HCT116 (cell line): Measurements from ENCODE around the gene GNAS. TPM values are rescaled to one million over a fixed set of nuclear protein-coding genes. Genes with fewer than 3 reads are reported as not detected.

Experiments used
- ATAC-seq: fragments of 200-7000 bp; cut with Tn5 transposase; 2 replicates; pipeline ENCODE4 v1.9.1; 2020; ENCODE audit warnings: mild to moderate bottlenecking, moderate library complexity
- BruUV-seq: library from RNA; stranded (reverse); fragments of 400-500 nt; replicated peaks from 2 replicates; lab custom pipeline; 2021; lab: Mats Ljungman, UMichigan
- CTCF ChIA-PET: fragments of 300-600 bp; sonication (Branson Sonifier 250); formaldehyde crosslinking; loops from one replicate; lab custom pipeline; 2021; ENCODE audit warnings: antibody characterized with exemption; lab: Charles Lee
- POLR2A ChIA-PET: fragments of 300-600, 350-600 bp; sonication (Branson Sonifier 250); formaldehyde crosslinking; loops from one replicate; lab custom pipeline; 2021; ENCODE audit warnings: antibody characterized with exemption; lab: Charles Lee
- RAD21 ChIA-PET, 2 experiments: fragments of 300-600 bp; sonication (Branson Sonifier 250); formaldehyde crosslinking; loops; one replicate each; lab custom pipeline; 2023; ENCODE audit warnings: low total read pairs in 2 of 2; ENCODE audit not compliant: uncharacterized antibody in 2 of 2, unreplicated experiment in 2 of 2, low non-redundant PET in 1 of 2; lab: Charles Lee
- DNase-seq: peaks from one replicate; pipeline ENCODE4 v3.0.0-alpha.2; 2010; ENCODE audit warnings: low read depth, low spot score
- H2AFZ ChIP-seq: fragments of 200-600 bp; shearing (Covaris generic), sonication (generic); 2 replicates; pipeline ENCODE4 v1.6.1; 2017; ENCODE audit warnings: low read depth, mixed run types, mixed read lengths, antibody characterized with exemption, low read length; ENCODE audit not compliant: poor library complexity, severe bottlenecking
- H3K27ac ChIP-seq: 2 replicates; pipeline ENCODE4 v1.5.1; 2012; ENCODE audit warnings: low read depth, low read length
- H3K27me3 ChIP-seq: fragments of 200-600 bp; sonication (generic); 2 replicates; pipeline ENCODE4 v1.6.1; 2016; ENCODE audit warnings: mixed run types, low read length, mixed read lengths; ENCODE audit not compliant: insufficient read depth
- H3K36me3 ChIP-seq, 2 experiments: fragments of 200-500 bp in 1 of 2; fragments of 200-600 bp in 1 of 2; sonication (Bioruptor generic) in 1 of 2; sonication (generic) in 1 of 2; 2 replicates each; pipeline versions ENCODE4 v1.5.1 to v1.6.1; 2014 to 2016; ENCODE audit warnings: low read length in 2 of 2, inconsistent platforms in 1 of 2, mixed read lengths in 1 of 2, mixed run types in 1 of 2; ENCODE audit not compliant: insufficient read depth in 2 of 2, control insufficient read depth in 1 of 2
- H3K4me1 ChIP-seq, 2 experiments: fragments of 200-600 bp in 1 of 2; sonication (generic) in 1 of 2; 2 replicates each; pipeline versions ENCODE4 v1.5.1 to v1.6.1; 2012 to 2017; ENCODE audit warnings: low read length in 2 of 2, inconsistent platforms in 1 of 2, mild to moderate bottlenecking in 1 of 2, mixed read lengths in 1 of 2, mixed run types in 1 of 2, moderate library complexity in 1 of 2; ENCODE audit not compliant: insufficient read depth in 2 of 2, control insufficient read depth in 1 of 2
- H3K4me2 ChIP-seq: fragments of 200-600 bp; sonication (generic); 2 replicates; pipeline ENCODE4 v1.6.1; 2017; ENCODE audit warnings: mixed run types, low read length, mixed read lengths
- H3K4me3 ChIP-seq, 2 experiments: fragments of 200-600 bp in 1 of 2; sonication (generic) in 1 of 2; replicated peaks in 1 of 2; 2 replicates each; pipeline ENCODE4 v1.5.1; 2011 to 2016; ENCODE audit warnings: low read length in 2 of 2, control low read depth in 1 of 2, low read depth in 1 of 2, mild to moderate bottlenecking in 1 of 2, mixed read lengths in 1 of 2, mixed run types in 1 of 2
- H3K79me2 ChIP-seq: fragments of 200-600 bp; sonication (generic); 2 replicates; pipeline ENCODE4 v1.6.1; 2017; ENCODE audit warnings: mild to moderate bottlenecking, mixed run types, low read length, moderate library complexity, mixed read lengths; ENCODE audit not compliant: insufficient read depth
- H3K9ac ChIP-seq: fragments of 200-600 bp; sonication (generic); 2 replicates; pipeline ENCODE4 v1.6.1; 2016; ENCODE audit warnings: low read length, mixed read lengths
- H3K9me2 ChIP-seq: fragments of 200-600 bp; sonication (generic), shearing (Covaris generic); 2 replicates; pipeline ENCODE4 v1.6.1; 2017; ENCODE audit warnings: mixed run types, mild to moderate bottlenecking, moderate library complexity; ENCODE audit not compliant: insufficient read depth
- H3K9me3 ChIP-seq, 2 experiments: fragments of 200-500 bp in 1 of 2; fragments of 200-600 bp in 1 of 2; sonication (Bioruptor generic) in 1 of 2; sonication (generic) in 1 of 2; 2 replicates each; pipeline ENCODE4 v1.6.1; 2014 to 2017; ENCODE audit warnings: low read length in 2 of 2, mixed read lengths in 2 of 2, inconsistent platforms in 1 of 2, low read depth in 1 of 2, mild to moderate bottlenecking in 1 of 2, mixed run types in 1 of 2, moderate library complexity in 1 of 2; ENCODE audit not compliant: control insufficient read depth in 1 of 2, insufficient read depth in 1 of 2
- H4K20me1 ChIP-seq: fragments of 200-600 bp; sonication (generic), shearing (Covaris generic); 2 replicates; pipeline ENCODE4 v1.6.1; 2017; ENCODE audit warnings: mixed run types, mild to moderate bottlenecking, moderate library complexity; ENCODE audit not compliant: insufficient read depth
- CBX3 ChIP-seq: IDR thresholded peaks from 2 replicates; pipeline ENCODE4 v1.6.1; 2012; ENCODE audit warnings: low read depth
- EGR1 ChIP-seq: IDR thresholded peaks from 2 replicates; pipeline ENCODE4 v1.6.1; 2012; ENCODE audit warnings: low read depth
- POLR2AphosphoS5 ChIP-seq: IDR thresholded peaks from 2 replicates; pipeline ENCODE4 v1.6.1; 2011; ENCODE audit warnings: mild to moderate bottlenecking, low read depth, low read length, moderate library complexity
- SP1 ChIP-seq: IDR thresholded peaks from 2 replicates; pipeline ENCODE4 v1.6.1; 2012; ENCODE audit warnings: low read depth
- SRF ChIP-seq: IDR thresholded peaks from 2 replicates; pipeline ENCODE4 v1.6.1; 2012; ENCODE audit warnings: low read depth
- YY1 ChIP-seq: IDR thresholded peaks from 2 replicates; pipeline ENCODE4 v1.6.1; 2011; ENCODE audit warnings: low read length, low read depth, moderate library complexity, mild to moderate bottlenecking; ENCODE audit not compliant: insufficient replicate concordance; ENCODE audit errors: extremely low read depth
- ZBTB33 ChIP-seq: IDR thresholded peaks from 2 replicates; pipeline ENCODE4 v1.6.1; 2011; ENCODE audit warnings: mild to moderate bottlenecking, low read length, moderate library complexity; ENCODE audit not compliant: insufficient replicate concordance; ENCODE audit errors: extremely low read depth
- ZFX ChIP-seq: fragments of 450-650 bp; IDR thresholded peaks from 2 replicates; pipeline ENCODE4 v1.6.1; 2017
- intact Hi-C: fragments of 100-400 bp; cut with micrococcal nuclease; formaldehyde crosslinking; loops from 2 replicates; pipeline ENCODE4 v1.10.0; 2022
- total RNA-seq: library from RNA; stranded (reverse); gene quantifications from one replicate; pipeline ENCODE4 v1.2.1, GENCODE V29; 2021; ENCODE audit not compliant: unreplicated experiment

GNAS gene
- total RNA-seq, 1 experiment from 2014 or later: 699 TPM

GRCh38 chr20:58894652-58895447 is 42.3 kb downstream of the GNAS start:
- Histone ChIP-seq H3K36me3 (peaks cover 23% of the 10 kb centered on the region in 2 experiments; a peak in 2 of 4 replicates), H3K27me3 (no peaks in the 10 kb centered on the region), H3K27ac (no peak overlapping the region), H3K9me2 (no peaks in the 10 kb centered on the region), H4K20me1 (peaks cover 19% of the 10 kb centered on the region; the same call in 1 of the 2 replicates), H3K9me3 (no peaks in the 10 kb centered on the region), H3K4me3 (no peak overlapping the region), H3K4me1 (peaks cover 14 to 21% of the 10 kb centered on the region in 2 experiments), H3K4me2 (no peak overlapping the region), H2AFZ (no peak overlapping the region), H3K9ac (no peak overlapping the region), H3K79me2 (peaks cover 79% of the 10 kb centered on the region)
- DNase-seq (no peak), ATAC-seq (no peak)
- ChIA-PET CTCF (no interaction called here), POLR2A (no interaction called here), RAD21 (no interaction called here)
- no TSS peak for BruUV-seq
- no peak for TF ChIP-seq CBX3
- TF ChIP-seq ZFX: no peak
- TF ChIP-seq EGR1: no peak
- TF ChIP-seq SP1: no peak
- intact Hi-C loops: loop anchor here (10.0 kb wide), 1 partner anchor 140 kb away; the partner anchor contains the start of gene ATP5F1E

- RAD21 ChIA-PET: no interaction called here
- intact Hi-C loops: loop anchor here (10.0 kb wide), 1 partner anchor 139 kb away; the partner anchor contains the start of gene ATP5F1E
- no peaks in the 10 kb centered on the region for H3K9me2 ChIP-seq
- BruUV-seq: no TSS peak
- peaks cover 24% of the 10 kb centered on the region; the same call in 1 of the 2 replicates for H4K20me1 ChIP-seq
- no peak overlapping the region for H2AFZ ChIP-seq
- H3K36me3 ChIP-seq: peaks cover 23 to 28% of the 10 kb centered on the region in 2 experiments; a peak in 2 of 4 replicates
- TF ChIP-seq POLR2AphosphoS5 (no peak), SRF (no peak), ZBTB33 (no peak), YY1 (no peak)
- H3K79me2 ChIP-seq: peaks cover 87% of the 10 kb centered on the region
- no peaks in the 10 kb centered on the region for H3K9me3 ChIP-seq
- ATAC-seq (no peak), DNase-seq (no peak)
- CTCF ChIA-PET: no interaction called here
- H3K9ac ChIP-seq: no peak overlapping the region
- peaks cover 14 to 18% of the 10 kb centered on the region in 2 experiments for H3K4me1 ChIP-seq
- H3K27me3 ChIP-seq: no peaks in the 10 kb centered on the region
- H3K27ac ChIP-seq: no peak overlapping the region
- no peak overlapping the region for H3K4me3 ChIP-seq
- no peak overlapping the region for H3K4me2 ChIP-seq
- POLR2A ChIA-PET: no interaction called here
Observed at GRCh38 chr20:58895448-58896180, 43.1 kb downstream of the GNAS start.
